Small intestine (tissue), 7 donors: ENCODE measurements around the gene FLOT1. TPM values are rescaled to one million over a fixed set of nuclear protein-coding genes. Genes with fewer than 3 reads are reported as not detected.
A peak's percentile ranks its signal among the peaks of the same experiment; 100 is the strongest.
"Not testable (repeated sequence)": the region's sequence is repeated elsewhere in the genome, so short reads cannot be mapped to it uniquely, and the experiment has no call there.

ENCODE experiments used
- DNase-seq, 2 donors: peaks; one replicate each; pipeline versions ENCODE4 v3.0.0 to v3.0.0-alpha.2; 2013
- FAIRE-seq: peaks from 2 replicates; lab custom pipeline; 2012; peaks lifted over from hg19 to GRCh38; lab: Jason Lieb, UNC
- H3K27ac ChIP-seq, 3 donors: one replicate each; pipeline ENCODE4 v1.5.1; 2013; ENCODE audit warnings: low read length in 2 of 3, mild to moderate bottlenecking in 2 of 3, control low read depth in 1 of 3, inconsistent platforms in 1 of 3, low read depth in 1 of 3, moderate library complexity in 1 of 3
- H3K27me3 ChIP-seq, 3 donors: one replicate each; pipeline ENCODE4 v1.6.1; 2013; ENCODE audit warnings: low read length in 3 of 3, inconsistent platforms in 1 of 3; ENCODE audit not compliant: control insufficient read depth in 3 of 3, insufficient read depth in 3 of 3
- H3K36me3 ChIP-seq, 3 donors: one replicate each; pipeline ENCODE4 v1.6.1; 2013; ENCODE audit warnings: low read length in 3 of 3, inconsistent platforms in 1 of 3, low read depth in 1 of 3, mild to moderate bottlenecking in 1 of 3, moderate library complexity in 1 of 3; ENCODE audit not compliant: control insufficient read depth in 3 of 3, insufficient read depth in 2 of 3
- H3K4me1 ChIP-seq, 3 donors: one replicate each; pipeline ENCODE4 v1.6.1; 2013; ENCODE audit warnings: low read length in 2 of 3, inconsistent platforms in 1 of 3, low read depth in 1 of 3, mild to moderate bottlenecking in 1 of 3, moderate library complexity in 1 of 3; ENCODE audit not compliant: control insufficient read depth in 3 of 3, insufficient read depth in 2 of 3
- H3K4me3 ChIP-seq, 3 donors: one replicate each; pipeline ENCODE4 v1.5.1; 2013; ENCODE audit warnings: low read length in 3 of 3, control low read depth in 1 of 3, inconsistent platforms in 1 of 3, low read depth in 1 of 3, mild to moderate bottlenecking in 1 of 3, moderate library complexity in 1 of 3
- H3K9me3 ChIP-seq, 2 donors: one replicate each; pipeline ENCODE4 v1.6.1; 2013; ENCODE audit warnings: low read depth in 1 of 2, low read length in 1 of 2; ENCODE audit not compliant: control insufficient read depth in 2 of 2, insufficient read depth in 1 of 2
- WGBS, 3 donors: extraction: QIAGEN DNeasy Blood & Tissue Kit; methylation state at CpG; one replicate each; pipeline ENCODE4 v1.1.7; 2013; 5-methylcytosine and 5-hydroxymethylcytosine counted together
- polyA plus RNA-seq, 4 donors: library from polyadenylated mRNA; stranded (reverse) in 3 of 4; unstranded in 1 of 4; fragments of 200-250 nt in 3 of 4; fragments of 120-200 nt in 1 of 4; gene quantifications; one replicate each; pipeline versions ENCODE4 v1.2.1 to v1.2.3, GENCODE V29; 2013
- donor health status: healthy with polysubstance abuse.
- donor health status: control.
- donor health status: control.
- donor health status: Bipolar disorder and iron deficiency.
- donor health status: healthy.

Gene FLOT1
- polyA plus RNA-seq, 4 donors: 77.4 to 166 (median 144) TPM

- H3K9me3 ChIP-seq: no peaks in the 10 kb centered on the region
- H3K4me1 ChIP-seq: peaks cover 0 to 8% (median 0%) of the 10 kb centered on the region in 3 donors
- peak within 1 kb of the TSS; percentile 80 to 96 (median 92) for H3K4me3 ChIP-seq
- 0 to 1% (median 1%) methylated on average over 38 of the region's 38 CpGs for WGBS, 3 donors
- no peaks in the 10 kb centered on the region for H3K27me3 ChIP-seq
- FAIRE-seq (no peak), DNase-seq (peak; percentile 98 to 99)
- H3K27ac ChIP-seq: peak within 1 kb of the TSS; percentile 88 to 97 (median 92)
- peaks cover 0 to 30% (median 10%) of the 10 kb centered on the region in 3 donors for H3K36me3 ChIP-seq
Measured at GRCh38 chr6:30719791-30720737, 22.4 kb downstream of the FLOT1 start, which contains the start of gene TUBB. TUBB (plus strand) TSS chr6:30720352; CDS start chr6:30720507, 155 bp downstream.

- FAIRE-seq (no peak), DNase-seq (no peak)
- Histone ChIP-seq H3K4me3 (peak overlapping the region in 2 of 3 donors; percentile 49 to 92), H3K27ac (peak overlapping the region; percentile 62 to 92 (median 89)), H3K4me1 (peaks cover 0 to 8% (median 0%) of the 10 kb centered on the region in 3 donors), H3K9me3 (no peaks in the 10 kb centered on the region), H3K27me3 (no peaks in the 10 kb centered on the region), H3K36me3 (peaks cover 0 to 26% (median 4%) of the 10 kb centered on the region in 3 donors)
- 15 to 20% (median 15%) methylated on average over 8 of the region's 8 CpGs for WGBS, 3 donors
Measured at GRCh38 chr6:30719356-30719755, 23.1 kb downstream of the FLOT1 start.

- H3K27me3 ChIP-seq, FAIRE-seq, DNase-seq, H3K9me3 ChIP-seq, H3K4me1 ChIP-seq: not testable (repeated sequence)
- peak overlapping the region in 2 of 3 donors; percentile 37 to 67 for H3K4me3 ChIP-seq
- WGBS, 3 donors: 70 to 78% (median 74%) methylated on average over 35 to 37 of the region's 37 CpGs
- peaks cover 0 to 20% (median 3%) of the 10 kb centered on the region in 3 donors for H3K36me3 ChIP-seq
- peak overlapping the region; percentile 72 to 93 (median 90) for H3K27ac ChIP-seq
Measured at GRCh38 chr6:30717845-30718720, 24.4 kb downstream of the FLOT1 start.

- Histone ChIP-seq H3K4me1 (peaks cover 0 to 8% (median 0%) of the 10 kb centered on the region in 3 donors), H3K36me3 (peaks cover 2 to 21% (median 5%) of the 10 kb centered on the region in 3 donors), H3K4me3 (peak within 1 kb of the TSS; percentile 39 to 71 (median 67)), H3K9me3 (no peaks in the 10 kb centered on the region), H3K27ac (peak within 1 kb of the TSS; percentile 90 to 93 (median 91)), H3K27me3 (no peaks in the 10 kb centered on the region)
- peak; percentile 99 to 100 for DNase-seq
- peak; percentile 15 for FAIRE-seq
- WGBS, 3 donors: 0 to 1% (median 0%) methylated on average over 44 to 48 of the region's 48 CpGs
Measured at GRCh38 chr6:30717129-30717844, 25.2 kb downstream of the FLOT1 start, which contains the start of gene MDC1. MDC1 (minus strand) TSS chr6:30717281; CDS start chr6:30715175, 2,106 bp downstream.

GRCh38 chr6:30716879-30717128 is 25.7 kb downstream of the FLOT1 start:
- DNase-seq: no peak
- H3K4me1 ChIP-seq: peaks cover 0 to 8% (median 0%) of the 10 kb centered on the region in 3 donors
- H3K27me3 ChIP-seq: no peaks in the 10 kb centered on the region
- WGBS, 3 donors: 0 to 5% (median 2%) methylated on average over 8 of the region's 8 CpGs
- no peak for FAIRE-seq
- peaks cover 2 to 23% (median 5%) of the 10 kb centered on the region in 3 donors for H3K36me3 ChIP-seq
- peak overlapping the region; percentile 74 to 93 (median 91) for H3K27ac ChIP-seq
- peak overlapping the region; percentile 39 to 71 (median 67) for H3K4me3 ChIP-seq
- H3K9me3 ChIP-seq: no peaks in the 10 kb centered on the region

- H3K9me3 ChIP-seq: no peaks in the 10 kb centered on the region
- H3K27me3 ChIP-seq: no peaks in the 10 kb centered on the region
- H3K4me1 ChIP-seq: peaks cover 0 to 4% (median 0%) of the 10 kb centered on the region in 3 donors
- FAIRE-seq (no peak), DNase-seq (no peak)
- peaks cover 2 to 34% (median 7%) of the 10 kb centered on the region in 3 donors for H3K36me3 ChIP-seq
- no peak overlapping the region for H3K27ac ChIP-seq
- WGBS, 3 donors: 93 to 100% (median 100%) methylated on average over 1 of the region's 1 CpG
- no peak overlapping the region for H3K4me3 ChIP-seq
Measured at GRCh38 chr6:30714263-30714662, 28.2 kb downstream of the FLOT1 start.

- no peaks in the 10 kb centered on the region for H3K9me3 ChIP-seq
- 84 to 87% (median 86%) methylated on average over 7 of the region's 7 CpGs for WGBS, 3 donors
- DNase-seq (no peak), FAIRE-seq (no peak)
- no peak overlapping the region for H3K27ac ChIP-seq
- peaks cover 2 to 39% (median 7%) of the 10 kb centered on the region in 3 donors for H3K36me3 ChIP-seq
- no peaks in the 10 kb centered on the region for H3K27me3 ChIP-seq
- H3K4me1 ChIP-seq: peaks cover 0 to 2% (median 0%) of the 10 kb centered on the region in 3 donors
- H3K4me3 ChIP-seq: no peak overlapping the region
Measured at GRCh38 chr6:30712441-30712945, 30.0 kb downstream of the FLOT1 start.
